K562 (cell line): Measurements from ENCODE around the gene DTX4. TPM values are rescaled to one million over a fixed set of nuclear protein-coding genes. Genes with fewer than 3 reads are reported as not detected.

Experiments
- ATAC-seq: fragments of 200-7000 bp; cut with Tn5 transposase; 3 replicates; pipeline ENCODE4 v1.9.1; 2020; ENCODE audit warnings: moderate library complexity
- BruUV-seq: library from RNA; stranded (reverse); fragments of 400-500 nt; replicated peaks from 2 replicates; lab custom pipeline; 2021; lab: Mats Ljungman, UMichigan
- CTCF ChIA-PET: fragments of 300-600 bp; formaldehyde crosslinking; extraction: SDS; loops from one replicate; lab custom pipeline; 2021; ENCODE audit warnings: low intra/inter-chr PET ratio; lab: Yijun Ruan, JAX
- POLR2A ChIA-PET: fragments of 300-600, 350-650 bp; sonication (Branson Sonifier 250); formaldehyde crosslinking; extraction: SDS; loops from one replicate; lab custom pipeline; 2021; ENCODE audit warnings: antibody characterized with exemption, inconsistent platforms; lab: Yijun Ruan, JAX
- DNase-seq, 4 experiments: peaks; one replicate each; pipeline versions ENCODE4 v3.0.0 to v3.0.0-alpha.2; 2011 to 2018; ENCODE audit warnings: low spot score in 3 of 4, mixed read lengths in 3 of 4; ENCODE audit errors: extremely low read depth in 1 of 4
- FAIRE-seq: peaks from 2 replicates; lab custom pipeline; 2011; peaks lifted over from hg19 to GRCh38; lab: Jason Lieb, UNC
- H2AFZ ChIP-seq: 2 replicates; pipeline ENCODE4 v1.6.0; 2011; ENCODE audit warnings: low read depth, low read length, control low read depth, inconsistent platforms
- H3K27ac ChIP-seq: fragments of 200-600 bp; 3 replicates; pipeline ENCODE4 v1.8.0; 2011; ENCODE audit warnings: low read depth, mild to moderate bottlenecking, control low read depth, inconsistent platforms, low read length, moderate library complexity, mixed read lengths; ENCODE audit errors: extremely low read depth
- H3K27me3 ChIP-seq, 2 experiments: fragments of 300-600 bp in 1 of 2; 2 replicates in 1 of 2; 3 replicates in 1 of 2; pipeline versions ENCODE4 v1.6.0 to v1.8.0; 2011; ENCODE audit warnings: inconsistent platforms in 2 of 2, low read length in 2 of 2, mild to moderate bottlenecking in 1 of 2, mixed read lengths in 1 of 2, moderate library complexity in 1 of 2; ENCODE audit not compliant: control insufficient read depth in 2 of 2, insufficient read depth in 2 of 2
- H3K36me3 ChIP-seq: fragments of 300-600 bp; 3 replicates; pipeline ENCODE4 v1.8.0; 2011; ENCODE audit warnings: mild to moderate bottlenecking, low read length, inconsistent platforms; ENCODE audit not compliant: control insufficient read depth, insufficient read depth
- H3K4me1 ChIP-seq, 2 experiments: fragments of 200-600 bp in 1 of 2; replicated peaks in 1 of 2; 2 replicates in 1 of 2; 3 replicates in 1 of 2; pipeline versions ENCODE4 v1.5.1 to v1.8.0; 2011; ENCODE audit warnings: inconsistent platforms in 2 of 2, low read length in 2 of 2, mild to moderate bottlenecking in 1 of 2, mixed read lengths in 1 of 2, moderate library complexity in 1 of 2; ENCODE audit not compliant: control insufficient read depth in 2 of 2, insufficient read depth in 2 of 2
- H3K4me2 ChIP-seq: 2 replicates; pipeline ENCODE4 v1.6.1; 2011; ENCODE audit warnings: low read length, control low read depth, inconsistent platforms, mixed read lengths; ENCODE audit not compliant: insufficient read depth
- H3K4me3 ChIP-seq: fragments of 200-600 bp; sonication (generic), shearing (Covaris generic); 2 replicates; pipeline ENCODE4 v1.5.1; 2016; ENCODE audit warnings: control low read depth, inconsistent platforms
- H3K79me2 ChIP-seq: fragments of 200-600 bp; 3 replicates; pipeline ENCODE4 v1.8.0; 2011; ENCODE audit warnings: low read length, inconsistent platforms; ENCODE audit not compliant: control insufficient read depth, insufficient read depth
- H3K9ac ChIP-seq, 2 experiments: 2 replicates each; pipeline versions ENCODE4 v1.6.0 to v1.6.1; 2011; ENCODE audit warnings: low read depth in 2 of 2, low read length in 2 of 2, control low read depth in 1 of 2, inconsistent platforms in 1 of 2, mild to moderate bottlenecking in 1 of 2, mixed read lengths in 1 of 2; ENCODE audit not compliant: insufficient read depth in 1 of 2
- H3K9me1 ChIP-seq: one replicate; pipeline ENCODE4 v1.6.0; 2011; ENCODE audit warnings: inconsistent platforms, mild to moderate bottlenecking, low read length, moderate library complexity; ENCODE audit not compliant: control insufficient read depth, insufficient read depth
- H3K9me3 ChIP-seq: replicated peaks from 2 replicates; pipeline ENCODE4 v1.5.1; 2011; ENCODE audit warnings: low read depth, low read length, inconsistent platforms; ENCODE audit not compliant: control insufficient read depth, insufficient read depth
- H4K20me1 ChIP-seq: replicated peaks from 2 replicates; pipeline ENCODE4 v1.6.1; 2011; ENCODE audit warnings: low read length, inconsistent platforms, mixed read lengths; ENCODE audit not compliant: control insufficient read depth, insufficient read depth
- CHD7 ChIP-seq: fragments of 200-600 bp; sonication (generic); IDR thresholded peaks from one replicate; pipeline ENCODE4 v1.6.1; 2012; ENCODE audit warnings: mild to moderate bottlenecking, low read depth, low read length, inconsistent platforms
- TRIM24 ChIP-seq, 2 experiments: fragments of 450-650 bp; IDR thresholded peaks; 2 replicates each; pipeline ENCODE4 v1.6.1; 2016
- ZBTB8A ChIP-seq: fragments of 450-650 bp; IDR thresholded peaks from 2 replicates; pipeline ENCODE4 v1.6.1; 2018; ENCODE audit warnings: mild to moderate bottlenecking, moderate library complexity; ENCODE audit not compliant: partially characterized antibody
- ZEB2 ChIP-seq: fragments of 450-650 bp; IDR thresholded peaks from 2 replicates; pipeline ENCODE4 v1.6.1; 2016
- ZNF146 ChIP-seq: IDR thresholded peaks from one replicate; pipeline ENCODE4 v1.6.1; 2018; ENCODE audit warnings: missing compliant biosample characterization; ENCODE audit not compliant: unreplicated experiment
- ZNF3 ChIP-seq: fragments of 250-450 bp; sonication (Bioruptor Pico); IDR thresholded peaks from 2 replicates; pipeline ENCODE4 v1.5.0; 2021; ENCODE audit warnings: mild to moderate bottlenecking, moderate library complexity
- ZSCAN32 ChIP-seq: fragments of 450-650 bp; formaldehyde crosslinking; IDR thresholded peaks from 2 replicates; pipeline ENCODE4 v1.4.0; 2020; ENCODE audit warnings: mild to moderate bottlenecking, moderate library complexity
- in situ Hi-C: fragments of 300-500 bp; cut with MboI; formaldehyde crosslinking; loops from 4 replicates; pipeline ENCODE4 v1.15.0; 2018; ENCODE audit warnings: inconsistent platforms, mixed read lengths
- intact Hi-C: fragments of 100-400 bp; cut with micrococcal nuclease; formaldehyde crosslinking; loops from 2 replicates; pipeline ENCODE4 v1.14.2; 2022
- polyA plus RNA-seq, 8 experiments: library from polyadenylated mRNA; depleted of rRNA in 4 of 8; stranded (reverse) in 5 of 8; unstranded in 3 of 8; fragments of >200 nt; fragmentation: Nextera tagmentation in 2 of 8; fragmentation: Illumina TruSeq in 1 of 8; extraction: Ambion mirVana in 2 of 8; extraction: Trizol in 1 of 8; gene quantifications; 2 replicates each; pipeline versions ENCODE4 v1.2.1 to v1.2.3, GENCODE V29; 2011 to 2014; ENCODE audit warnings: inconsistent platforms in 1 of 8, missing spikeins in 1 of 8
- total RNA-seq, 7 experiments: library from RNA; depleted of rRNA in 6 of 7; stranded (reverse); fragments of >200 nt in 6 of 7; fragmentation: Illumina TruSeq in 2 of 7; extraction: Trizol in 2 of 7; gene quantifications; 2 replicates each; pipeline versions ENCODE4 v1.2.1 to v1.2.3, GENCODE V29; 2011 to 2021; ENCODE audit warnings: low replicate concordance in 1 of 7
- TF ChIP-seq, protein P1 (sequence below): fragments of 250-450 bp; sonication (Bioruptor Pico); IDR thresholded peaks from 2 replicates; pipeline ENCODE4 v1.5.0; 2021; ENCODE audit warnings: mild to moderate bottlenecking, moderate library complexity

Gene DTX4
- total and polyA plus RNA-seq, 9 of the 15 experiments (the other 6 are each of a cell fraction or from before 2014, with no cell fraction given), result 0.03 to 0.47 (median 0.04) TPM; not detected in 4

GRCh38 chr11:59253001-59253400 is 81.1 kb downstream of the DTX4 start (continued):
- TF ChIP-seq, protein P1, sequence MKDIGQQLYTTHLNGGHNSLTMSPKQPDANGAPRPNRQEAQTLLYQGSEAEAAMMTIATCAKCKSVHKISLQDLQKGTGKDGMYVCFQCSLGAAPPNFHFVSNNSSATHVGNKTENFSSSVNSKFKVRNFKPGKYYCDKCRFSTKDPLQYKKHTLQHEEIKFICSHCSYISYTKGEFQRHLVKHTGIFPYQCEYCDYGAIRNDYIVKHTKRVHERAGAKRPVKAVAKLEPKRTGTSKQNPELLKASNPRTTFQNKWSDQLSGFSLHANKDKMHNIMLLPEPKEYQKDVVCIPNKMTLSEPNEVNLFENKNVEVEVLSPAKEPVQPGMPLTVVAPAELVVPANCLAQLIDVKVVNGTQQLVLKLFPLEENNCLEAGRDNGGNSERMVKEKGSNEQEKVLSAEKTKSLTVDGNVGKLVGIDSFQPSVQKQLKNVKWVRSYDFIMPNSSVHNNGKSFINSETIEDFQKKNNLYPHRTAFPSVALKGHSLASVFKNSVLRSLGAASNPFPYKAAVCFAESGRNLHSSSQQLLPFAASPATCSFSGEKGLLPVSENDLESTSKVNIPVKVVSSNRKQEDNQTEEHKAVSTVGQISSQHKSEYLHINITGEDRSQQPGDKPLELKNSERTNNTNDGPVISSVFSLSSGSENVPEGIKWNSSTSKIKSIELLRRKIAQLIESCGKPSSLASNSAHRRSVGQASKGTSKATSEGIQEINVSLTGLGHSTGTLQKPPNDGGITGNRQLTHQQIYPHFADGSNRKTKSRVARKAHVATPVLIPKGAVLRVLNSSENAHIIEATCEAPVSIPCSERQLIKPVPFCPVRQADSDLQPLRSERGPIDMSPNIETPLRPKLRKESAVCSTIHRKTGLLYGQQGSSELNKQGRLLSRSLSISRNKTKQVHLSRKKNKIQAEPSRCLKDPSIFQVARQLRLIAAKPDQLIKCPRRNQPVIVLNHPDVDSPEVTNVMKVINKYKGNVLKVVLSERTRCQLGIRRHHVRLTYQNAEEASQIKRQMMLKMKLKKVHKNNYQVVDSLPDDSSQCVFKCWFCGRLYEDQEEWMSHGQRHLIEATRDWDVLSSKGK (CRISPR knock-in tag), result no peak

DNA sequence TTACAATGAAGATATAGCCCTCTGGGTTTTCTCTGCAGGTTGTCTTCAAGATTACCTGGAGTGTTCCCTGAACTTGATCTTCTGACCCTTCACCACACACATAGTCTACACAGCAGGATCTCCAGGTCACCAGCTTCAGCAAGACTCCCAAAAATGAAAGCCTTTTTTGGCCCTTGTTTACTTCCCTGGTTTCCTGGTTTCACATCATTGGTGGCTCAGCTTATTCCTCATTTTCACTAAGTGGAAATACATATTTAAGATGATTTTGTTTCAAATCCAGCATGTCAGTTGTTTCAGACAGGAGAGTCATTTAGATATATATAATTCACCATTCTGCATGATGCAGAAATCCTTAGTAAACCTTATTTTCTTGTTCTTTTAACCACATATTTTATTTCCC is 82.4 kb downstream of the DTX4 start:
- Histone ChIP-seq H3K9me3 (no peaks in the 10 kb centered on the region), H3K79me2 (no peaks in the 10 kb centered on the region), H3K27ac (no peak overlapping the region), H3K9ac (no peak overlapping the region), H3K4me1 (no peaks in the 10 kb centered on the region), H2AFZ (no peak overlapping the region), H3K4me2 (no peak overlapping the region), H3K4me3 (no peak overlapping the region), H3K9me1 (no peaks in the 10 kb centered on the region), H3K27me3 (peaks cover 0 to 14% of the 10 kb centered on the region in 2 experiments; a peak in 3 of 5 replicates), H3K36me3 (no peaks in the 10 kb centered on the region), H4K20me1 (no peaks in the 10 kb centered on the region)
- BruUV-seq, result no TSS peak
- in situ Hi-C loops (no loop called here), intact Hi-C loops (no loop called here)
- CTCF ChIA-PET, result no interaction called here
- DNase-seq (no peak), ATAC-seq (no peak), FAIRE-seq (no peak)
- POLR2A ChIA-PET, result no interaction called here
- no peak for TF ChIP-seq TRIM24 (IDR thresholded peaks at IDR 0.05)
- TF ChIP-seq ZNF3 (CRISPR knock-in tag), result no peak
- no peak for TF ChIP-seq ZEB2
- no peak for TF ChIP-seq CHD7
- no peak for TF ChIP-seq ZBTB8A
- no peak for TF ChIP-seq ZSCAN32 (CRISPR knock-in tag)
- TF ChIP-seq ZNF146, result no peak
